Measurements from ENCODE around the gene SNED1.

The SNED1 gene

GRCh38 chr2:241073166-241074064 is 75.0 kb downstream of the SNED1 start:
- no peaks in the 10 kb centered on the region for H4K20me1 ChIP-seq (ENCODE audit: control insufficient read depth, insufficient read depth, low read depth, low read length)
- H3K4me2 ChIP-seq (ENCODE audit: low read length): no peak overlapping the region
- no peaks in the 10 kb centered on the region for H3K9me2 ChIP-seq (replicated peaks; ENCODE audit: control insufficient read depth, low read length)
- H3K36me3 ChIP-seq (ENCODE audit: control insufficient read depth, low read length): no peaks in the 10 kb centered on the region
- no peaks in the 10 kb centered on the region for H3K9me3 ChIP-seq (ENCODE audit: control insufficient read depth, insufficient read depth, low read length)
- H3K27ac ChIP-seq (ENCODE audit: low read depth, low read length): no peak overlapping the region
- no peak for TF ChIP-seq CTCF (IDR thresholded peaks at IDR 0.05; ENCODE audit: low read depth, low read length, poor library complexity, severe bottlenecking)
- no peak for TF ChIP-seq EZH2phosphoT487 (IDR thresholded peaks at IDR 0.05; ENCODE audit: borderline replicate concordance, low read length)
- peaks cover 7% of the 10 kb centered on the region for H3K4me1 ChIP-seq (ENCODE audit: control insufficient read depth, low read length)
- H3K4me3 ChIP-seq (ENCODE audit: low read length): no peak overlapping the region
- H3F3A ChIP-seq (ENCODE audit: control insufficient read depth, insufficient read depth): no peaks in the 10 kb centered on the region; the same call in 1 of the 2 replicates
- no peaks in the 10 kb centered on the region for H3K27me3 ChIP-seq (ENCODE audit: control insufficient read depth, low read length)
- H3K79me2 ChIP-seq (ENCODE audit: control insufficient read depth, low read length): no peaks in the 10 kb centered on the region

- H3K9me3 ChIP-seq (ENCODE audit: control insufficient read depth, insufficient read depth, low read length): no peaks in the 10 kb centered on the region
- no peaks in the 10 kb centered on the region for H3K36me3 ChIP-seq (ENCODE audit: control insufficient read depth, low read length)
- H3K4me1 ChIP-seq (ENCODE audit: control insufficient read depth, low read length): peaks cover 7% of the 10 kb centered on the region
- no peak overlapping the region for H3K4me3 ChIP-seq (ENCODE audit: low read length)
- no peaks in the 10 kb centered on the region for H3K27me3 ChIP-seq (ENCODE audit: control insufficient read depth, low read length)
- H3K27ac ChIP-seq (ENCODE audit: low read depth, low read length): no peak overlapping the region
- no peak overlapping the region for H3K4me2 ChIP-seq (ENCODE audit: low read length)
- H4K20me1 ChIP-seq (ENCODE audit: control insufficient read depth, insufficient read depth, low read depth, low read length): no peaks in the 10 kb centered on the region
- no peaks in the 10 kb centered on the region; the same call in 1 of the 2 replicates for H3F3A ChIP-seq (ENCODE audit: control insufficient read depth, insufficient read depth)
- no peaks in the 10 kb centered on the region for H3K79me2 ChIP-seq (ENCODE audit: control insufficient read depth, low read length)
- TF ChIP-seq EZH2phosphoT487 (IDR thresholded peaks at IDR 0.05; ENCODE audit: borderline replicate concordance, low read length) (no peak), CTCF (IDR thresholded peaks at IDR 0.05; ENCODE audit: low read depth, low read length, poor library complexity, severe bottlenecking) (no peak)
- H3K9me2 ChIP-seq (replicated peaks; ENCODE audit: control insufficient read depth, low read length): no peaks in the 10 kb centered on the region
These were observed 75.8 kb downstream of the SNED1 start for GRCh38 chr2:241074065-241074818.

- H3F3A ChIP-seq (ENCODE audit: control insufficient read depth, insufficient read depth): no peaks in the 10 kb centered on the region; the same call in 1 of the 2 replicates
- TF ChIP-seq EZH2phosphoT487 (IDR thresholded peaks at IDR 0.05; ENCODE audit: borderline replicate concordance, low read length) (no peak), CTCF (IDR thresholded peaks at IDR 0.05; ENCODE audit: low read depth, low read length, poor library complexity, severe bottlenecking) (no peak)
- H3K36me3 ChIP-seq (ENCODE audit: control insufficient read depth, low read length): no peaks in the 10 kb centered on the region
- H3K79me2 ChIP-seq (ENCODE audit: control insufficient read depth, low read length): no peaks in the 10 kb centered on the region
- H3K4me1 ChIP-seq (ENCODE audit: control insufficient read depth, low read length): peaks cover 7% of the 10 kb centered on the region
- H3K9me3 ChIP-seq (ENCODE audit: control insufficient read depth, insufficient read depth, low read length): no peaks in the 10 kb centered on the region
- H3K4me3 ChIP-seq (ENCODE audit: low read length): no peak overlapping the region
- H3K27me3 ChIP-seq (ENCODE audit: control insufficient read depth, low read length): no peaks in the 10 kb centered on the region
- H3K4me2 ChIP-seq (ENCODE audit: low read length): no peak overlapping the region
- H4K20me1 ChIP-seq (ENCODE audit: control insufficient read depth, insufficient read depth, low read depth, low read length): no peaks in the 10 kb centered on the region
- no peak overlapping the region for H3K27ac ChIP-seq (ENCODE audit: low read depth, low read length)
- no peaks in the 10 kb centered on the region for H3K9me2 ChIP-seq (replicated peaks; ENCODE audit: control insufficient read depth, low read length)
These were observed 76.6 kb downstream of the SNED1 start for GRCh38 chr2:241074901-241075540.

Measured in DOHH2 (cell line).